Measurements from ENCODE around the gene ZNF503. TPM values are rescaled to one million over a fixed set of nuclear protein-coding genes. Genes with fewer than 3 reads are reported as not detected.

Gene ZNF503
- total RNA-seq, 1 experiment from 2014 or later, result 1.5 TPM

- Histone ChIP-seq H3F3A (ENCODE audit: insufficient read depth, low read depth) (peaks cover 6% of the 10 kb centered on the region), H3K9me2 (ENCODE audit: insufficient read depth) (no peaks in the 10 kb centered on the region), H3K79me2 (ENCODE audit: low read depth) (no peaks in the 10 kb centered on the region), H3K36me3 (ENCODE audit: low read depth) (no peaks in the 10 kb centered on the region), H3K27me3 (ENCODE audit: insufficient read depth, low read depth) (no peaks in the 10 kb centered on the region), H3K4me1 (replicated peaks; ENCODE audit: insufficient read depth) (peaks cover 18% of the 10 kb centered on the region), H4K20me1 (ENCODE audit: insufficient read depth) (no peaks in the 10 kb centered on the region), H2AFZ (no peak overlapping the region), H3K4me3 (no peak overlapping the region), H3K27ac (no peak overlapping the region), H3K9me3 (ENCODE audit: insufficient read depth, low read depth) (no peaks in the 10 kb centered on the region), H3K4me2 (no peak overlapping the region)
- ChIA-PET CTCF (no interaction called here), POLR2A (ENCODE audit: unreplicated experiment) (no interaction called here)
- intact Hi-C loops (cut with micrococcal nuclease; ENCODE audit: unreplicated experiment), result no loop called here
- DNase-seq, result no peak
- no TSS peak for BruUV-seq (replicated peaks)
- TF ChIP-seq EZH2 (IDR thresholded peaks at IDR 0.05; ENCODE audit: low read depth), result no peak
- no peak for TF ChIP-seq CTCF (conservative IDR thresholded peaks at IDR 0.05)
Observed at GRCh38 chr10:75422913-75423312, 21.3 kb upstream of the ZNF503 start.

GRCh38 chr10:75418712-75419111 lies 17.1 kb upstream of the ZNF503 start:
- H3K9me2 ChIP-seq (ENCODE audit: insufficient read depth), result no peaks in the 10 kb centered on the region
- H3K79me2 ChIP-seq (ENCODE audit: low read depth), result no peaks in the 10 kb centered on the region
- H3K27me3 ChIP-seq (ENCODE audit: insufficient read depth, low read depth), result no peaks in the 10 kb centered on the region
- H4K20me1 ChIP-seq (ENCODE audit: insufficient read depth), result no peaks in the 10 kb centered on the region
- ChIA-PET CTCF (no interaction called here), POLR2A (ENCODE audit: unreplicated experiment) (no interaction called here)
- no peak overlapping the region for H3K4me2 ChIP-seq
- no peak overlapping the region for H2AFZ ChIP-seq
- TF ChIP-seq EZH2 (IDR thresholded peaks at IDR 0.05; ENCODE audit: low read depth) (no peak), CTCF (conservative IDR thresholded peaks at IDR 0.05) (no peak)
- no TSS peak for BruUV-seq (replicated peaks)
- no peaks in the 10 kb centered on the region for H3K36me3 ChIP-seq (ENCODE audit: low read depth)
- intact Hi-C loops (cut with micrococcal nuclease; ENCODE audit: unreplicated experiment), result no loop called here
- no peak for DNase-seq
- H3K4me3 ChIP-seq, result no peak overlapping the region
- peaks cover 19% of the 10 kb centered on the region; the same call in 1 of the 2 replicates for H3F3A ChIP-seq (ENCODE audit: insufficient read depth, low read depth)
- no peaks in the 10 kb centered on the region for H3K9me3 ChIP-seq (ENCODE audit: insufficient read depth, low read depth)
- H3K4me1 ChIP-seq (replicated peaks; ENCODE audit: insufficient read depth), result peaks cover 18% of the 10 kb centered on the region
- H3K27ac ChIP-seq, result no peak overlapping the region

- Histone ChIP-seq H3K4me2 (peak overlapping the region; percentile 37; the same call in 1 of the 2 replicates), H3K36me3 (ENCODE audit: low read depth) (no peaks in the 10 kb centered on the region), H3K4me3 (no peak overlapping the region), H3F3A (ENCODE audit: insufficient read depth, low read depth) (peaks cover 19% of the 10 kb centered on the region; the same call in 1 of the 2 replicates), H2AFZ (no peak overlapping the region), H3K9me2 (ENCODE audit: insufficient read depth) (no peaks in the 10 kb centered on the region), H3K9me3 (ENCODE audit: insufficient read depth, low read depth) (no peaks in the 10 kb centered on the region), H3K27ac (no peak overlapping the region), H4K20me1 (ENCODE audit: insufficient read depth) (no peaks in the 10 kb centered on the region), H3K79me2 (ENCODE audit: low read depth) (no peaks in the 10 kb centered on the region), H3K4me1 (replicated peaks; ENCODE audit: insufficient read depth) (peaks cover 18% of the 10 kb centered on the region), H3K27me3 (ENCODE audit: insufficient read depth, low read depth) (no peaks in the 10 kb centered on the region)
- DNase-seq, result no peak
- TF ChIP-seq CTCF (conservative IDR thresholded peaks at IDR 0.05) (no peak), EZH2 (IDR thresholded peaks at IDR 0.05; ENCODE audit: low read depth) (no peak)
- intact Hi-C loops (cut with micrococcal nuclease; ENCODE audit: unreplicated experiment), result no loop called here
- BruUV-seq (replicated peaks), result no TSS peak
- ChIA-PET CTCF (no interaction called here), POLR2A (ENCODE audit: unreplicated experiment) (no interaction called here)
Observed at GRCh38 chr10:75418293-75418692, 16.7 kb upstream of the ZNF503 start.
